HG03575 (cell line): ENCODE results near the gene KIF7.
"Not testable (repeated sequence)": the region's sequence is repeated elsewhere in the genome, so short reads cannot be mapped to it uniquely, and the experiment has no call there.

Experiments used
- ATAC-seq: cut with Tn5 transposase; IDR thresholded peaks from one replicate; pipeline ENCODE4 v1.9.1; 2021; ENCODE audit not compliant: unreplicated experiment, insufficient number of reproducible peaks, low FRiP score; ENCODE audit errors: extremely low read depth

KIF7 gene

GRCh38 chr15:89628301-89628700 is 27.0 kb downstream of the KIF7 start:
- ATAC-seq: no peak

- no peak for ATAC-seq
Measured at GRCh38 chr15:89627256-89627970, 27.9 kb downstream of the KIF7 start.

- ATAC-seq: no peak
Measured at GRCh38 chr15:89625716-89626115, 29.6 kb downstream of the KIF7 start.

GRCh38 chr15:89623165-89623564 is 32.1 kb downstream of the KIF7 start:
- ATAC-seq: no peak

GRCh38 chr15:89621547-89621946 is 33.7 kb downstream of the KIF7 start:
- no peak for ATAC-seq

GRCh38 chr15:89616228-89616627 is 39.0 kb downstream of the KIF7 start:
- ATAC-seq: no peak

GRCh38 chr15:89615135-89615534 is 40.1 kb downstream of the KIF7 start:
- ATAC-seq: no peak

GRCh38 chr15:89614164-89614563 is 41.1 kb downstream of the KIF7 start:
- ATAC-seq: no peak

- ATAC-seq: no peak
Measured at GRCh38 chr15:89613031-89613430, 42.2 kb downstream of the KIF7 start.

GRCh38 chr15:89611317-89611716 is 44.0 kb downstream of the KIF7 start:
- ATAC-seq: no peak

- no peak for ATAC-seq
Measured at GRCh38 chr15:89599021-89599420, 56.2 kb downstream of the KIF7 start.

- ATAC-seq: no peak
Measured at GRCh38 chr15:89593018-89593417, 62.2 kb downstream of the KIF7 start.

GRCh38 chr15:89591834-89592233 is 63.4 kb downstream of the KIF7 start:
- no peak for ATAC-seq

- no peak for ATAC-seq
Measured at GRCh38 chr15:89587955-89588354, 67.3 kb downstream of the KIF7 start.

- no peak for ATAC-seq
Measured at GRCh38 chr15:89586651-89587050, 68.6 kb downstream of the KIF7 start.

- ATAC-seq: not testable (repeated sequence)
Measured at GRCh38 chr15:89580747-89581146, 74.5 kb downstream of the KIF7 start.

- ATAC-seq: no peak
Measured at GRCh38 chr15:89578146-89578545, 77.1 kb downstream of the KIF7 start.
